HL-60 (cell line): ENCODE measurements around the gene CD7.

Experiments used
- GABPA ChIP-seq: IDR thresholded peaks from 2 replicates; pipeline ENCODE4 v1.6.1; 2012; ENCODE audit warnings: low read depth
- POLR2AphosphoS5 ChIP-seq: IDR thresholded peaks from 2 replicates; pipeline ENCODE4 v1.6.1; 2012; ENCODE audit warnings: low read depth
- SPI1 ChIP-seq: IDR thresholded peaks from 2 replicates; pipeline ENCODE4 v1.6.1; 2012; ENCODE audit warnings: low read depth, mild to moderate bottlenecking, borderline replicate concordance
- TF ChIP-seq, protein P1 (sequence below): IDR thresholded peaks from one replicate; pipeline ENCODE4 v1.5.1; 2011; ENCODE audit warnings: low read length, control low read depth, inconsistent platforms; ENCODE audit not compliant: insufficient read depth
- TF ChIP-seq, protein P2 (sequence below): IDR thresholded peaks from 2 replicates; pipeline ENCODE4 v1.6.1; 2012; ENCODE audit warnings: low read depth; ENCODE audit not compliant: insufficient replicate concordance

DNA sequence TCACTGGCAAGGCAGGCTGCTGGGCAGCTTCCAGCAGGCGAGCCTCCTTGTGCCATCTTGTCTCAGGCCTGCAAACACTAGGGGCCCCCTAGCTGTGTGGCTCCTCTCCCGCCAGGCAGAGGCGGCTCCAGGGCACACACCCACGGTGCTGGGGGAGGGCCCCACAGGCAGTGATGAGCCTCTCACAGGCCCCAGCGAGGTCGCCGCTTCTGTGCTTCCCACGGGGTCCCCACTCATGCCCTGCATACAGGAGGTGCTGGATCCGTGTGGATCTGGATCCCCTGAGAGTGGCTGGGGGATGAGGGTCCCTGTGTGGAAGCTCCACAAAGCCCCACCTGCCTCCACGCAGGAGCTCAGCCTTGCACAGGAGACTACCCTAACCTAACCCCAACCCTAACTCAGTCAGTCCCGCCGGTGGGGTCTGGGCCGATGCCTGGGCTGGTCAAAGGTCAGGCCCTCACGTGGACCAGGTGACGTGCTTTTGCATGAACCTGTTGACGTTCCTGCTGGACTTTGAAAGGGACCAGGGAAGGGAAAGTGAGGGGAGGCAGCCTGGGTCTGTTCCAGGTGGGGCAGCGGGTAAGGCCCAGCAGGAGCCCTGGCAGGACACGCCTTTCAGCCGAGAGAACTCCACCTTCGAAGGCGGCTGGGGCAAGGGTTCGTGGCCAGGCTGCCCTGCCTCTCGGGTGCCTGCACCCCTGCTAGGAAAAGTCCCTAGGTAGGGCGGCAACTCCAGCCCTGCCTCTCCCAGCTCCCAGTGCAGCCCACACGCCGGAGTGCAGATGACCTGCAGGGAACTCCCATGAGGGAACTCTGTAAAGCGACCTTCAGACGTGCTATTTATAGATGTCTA, 11.0 kb upstream of the CD7 start:
- TF ChIP-seq POLR2AphosphoS5 (no peak), SPI1 (no peak), GABPA (no peak)
- TF ChIP-seq, protein P1, sequence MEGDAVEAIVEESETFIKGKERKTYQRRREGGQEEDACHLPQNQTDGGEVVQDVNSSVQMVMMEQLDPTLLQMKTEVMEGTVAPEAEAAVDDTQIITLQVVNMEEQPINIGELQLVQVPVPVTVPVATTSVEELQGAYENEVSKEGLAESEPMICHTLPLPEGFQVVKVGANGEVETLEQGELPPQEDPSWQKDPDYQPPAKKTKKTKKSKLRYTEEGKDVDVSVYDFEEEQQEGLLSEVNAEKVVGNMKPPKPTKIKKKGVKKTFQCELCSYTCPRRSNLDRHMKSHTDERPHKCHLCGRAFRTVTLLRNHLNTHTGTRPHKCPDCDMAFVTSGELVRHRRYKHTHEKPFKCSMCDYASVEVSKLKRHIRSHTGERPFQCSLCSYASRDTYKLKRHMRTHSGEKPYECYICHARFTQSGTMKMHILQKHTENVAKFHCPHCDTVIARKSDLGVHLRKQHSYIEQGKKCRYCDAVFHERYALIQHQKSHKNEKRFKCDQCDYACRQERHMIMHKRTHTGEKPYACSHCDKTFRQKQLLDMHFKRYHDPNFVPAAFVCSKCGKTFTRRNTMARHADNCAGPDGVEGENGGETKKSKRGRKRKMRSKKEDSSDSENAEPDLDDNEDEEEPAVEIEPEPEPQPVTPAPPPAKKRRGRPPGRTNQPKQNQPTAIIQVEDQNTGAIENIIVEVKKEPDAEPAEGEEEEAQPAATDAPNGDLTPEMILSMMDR: no peak
- TF ChIP-seq, protein P2, sequence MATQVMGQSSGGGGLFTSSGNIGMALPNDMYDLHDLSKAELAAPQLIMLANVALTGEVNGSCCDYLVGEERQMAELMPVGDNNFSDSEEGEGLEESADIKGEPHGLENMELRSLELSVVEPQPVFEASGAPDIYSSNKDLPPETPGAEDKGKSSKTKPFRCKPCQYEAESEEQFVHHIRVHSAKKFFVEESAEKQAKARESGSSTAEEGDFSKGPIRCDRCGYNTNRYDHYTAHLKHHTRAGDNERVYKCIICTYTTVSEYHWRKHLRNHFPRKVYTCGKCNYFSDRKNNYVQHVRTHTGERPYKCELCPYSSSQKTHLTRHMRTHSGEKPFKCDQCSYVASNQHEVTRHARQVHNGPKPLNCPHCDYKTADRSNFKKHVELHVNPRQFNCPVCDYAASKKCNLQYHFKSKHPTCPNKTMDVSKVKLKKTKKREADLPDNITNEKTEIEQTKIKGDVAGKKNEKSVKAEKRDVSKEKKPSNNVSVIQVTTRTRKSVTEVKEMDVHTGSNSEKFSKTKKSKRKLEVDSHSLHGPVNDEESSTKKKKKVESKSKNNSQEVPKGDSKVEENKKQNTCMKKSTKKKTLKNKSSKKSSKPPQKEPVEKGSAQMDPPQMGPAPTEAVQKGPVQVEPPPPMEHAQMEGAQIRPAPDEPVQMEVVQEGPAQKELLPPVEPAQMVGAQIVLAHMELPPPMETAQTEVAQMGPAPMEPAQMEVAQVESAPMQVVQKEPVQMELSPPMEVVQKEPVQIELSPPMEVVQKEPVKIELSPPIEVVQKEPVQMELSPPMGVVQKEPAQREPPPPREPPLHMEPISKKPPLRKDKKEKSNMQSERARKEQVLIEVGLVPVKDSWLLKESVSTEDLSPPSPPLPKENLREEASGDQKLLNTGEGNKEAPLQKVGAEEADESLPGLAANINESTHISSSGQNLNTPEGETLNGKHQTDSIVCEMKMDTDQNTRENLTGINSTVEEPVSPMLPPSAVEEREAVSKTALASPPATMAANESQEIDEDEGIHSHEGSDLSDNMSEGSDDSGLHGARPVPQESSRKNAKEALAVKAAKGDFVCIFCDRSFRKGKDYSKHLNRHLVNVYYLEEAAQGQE: no peak
